MM.1S (cell line): Measurements from ENCODE around the gene BRINP2.

ENCODE experiments used
- DNase-seq: peaks from one replicate; pipeline ENCODE4 v3.0.0-alpha.2; 2015
- H2AFZ ChIP-seq: fragments of 300-600 bp; sonication (generic); 2 replicates; pipeline ENCODE4 v1.6.0; 2016; ENCODE audit warnings: antibody characterized with exemption, low read length
- H3F3A ChIP-seq: fragments of 300-600 bp; sonication (generic); 2 replicates; pipeline ENCODE4 v1.6.1; 2016; ENCODE audit warnings: mild to moderate bottlenecking, antibody characterized with exemption, low read length, moderate library complexity, mixed read lengths; ENCODE audit not compliant: insufficient read depth
- H3K27ac ChIP-seq: fragments of 300-600 bp; sonication (generic); 2 replicates; pipeline ENCODE4 v1.5.1; 2016; ENCODE audit warnings: mild to moderate bottlenecking, low read length
- H3K27me3 ChIP-seq: fragments of 300-600 bp; sonication (generic); replicated peaks from 2 replicates; pipeline ENCODE4 v1.6.0; 2016; ENCODE audit warnings: low read length; ENCODE audit not compliant: insufficient read depth
- H3K36me3 ChIP-seq: fragments of 300-600 bp; sonication (generic); replicated peaks from 2 replicates; pipeline ENCODE4 v1.6.1; 2016; ENCODE audit warnings: mild to moderate bottlenecking, low read length, mixed read lengths; ENCODE audit not compliant: insufficient read depth
- H3K4me1 ChIP-seq: fragments of 300-600 bp; sonication (generic); 2 replicates; pipeline ENCODE4 v1.6.1; 2016; ENCODE audit warnings: low read length, mixed read lengths
- H3K4me2 ChIP-seq: fragments of 300-600 bp; sonication (generic); 2 replicates; pipeline ENCODE4 v1.6.0; 2016; ENCODE audit warnings: low read depth, low read length
- H3K4me3 ChIP-seq: fragments of 300-600 bp; sonication (generic); 2 replicates; pipeline ENCODE4 v1.5.1; 2016; ENCODE audit warnings: low read length, mixed read lengths
- H3K79me2 ChIP-seq: fragments of 300-600 bp; sonication (generic); 2 replicates; pipeline ENCODE4 v1.6.1; 2016; ENCODE audit warnings: mixed run types, low read length, mixed read lengths
- H3K9ac ChIP-seq: fragments of 300-600 bp; sonication (generic); 2 replicates; pipeline ENCODE4 v1.6.1; 2016; ENCODE audit warnings: low read length, mixed read lengths
- H3K9me2 ChIP-seq: fragments of 300-600 bp; sonication (generic); replicated peaks from 2 replicates; pipeline ENCODE4 v1.6.1; 2016; ENCODE audit warnings: mild to moderate bottlenecking, low read length, mixed read lengths; ENCODE audit not compliant: insufficient read depth
- H3K9me3 ChIP-seq: fragments of 300-600 bp; sonication (generic); replicated peaks from 2 replicates; pipeline ENCODE4 v1.6.1; 2016; ENCODE audit warnings: mild to moderate bottlenecking, low read length, mixed read lengths; ENCODE audit not compliant: insufficient read depth
- H4K20me1 ChIP-seq: fragments of 300-600 bp; sonication (generic); 2 replicates; pipeline ENCODE4 v1.6.1; 2016; ENCODE audit warnings: mild to moderate bottlenecking, low read length, moderate library complexity, mixed read lengths; ENCODE audit not compliant: insufficient read depth
- EZH2 ChIP-seq: fragments of 300-600 bp; sonication (generic); optimal IDR thresholded peaks from 2 replicates; pipeline ENCODE3; 2017; ENCODE audit warnings: low read depth, mild to moderate bottlenecking, antibody characterized with exemption, low read length, mixed read lengths
- EZH2phosphoT487 ChIP-seq: fragments of 300-600 bp; sonication (generic); IDR thresholded peaks from 2 replicates; pipeline ENCODE4 v1.6.1; 2018; ENCODE audit warnings: antibody characterized with exemption, low read length
- TF ChIP-seq, protein P1 (sequence below): fragments of 300-600 bp; sonication (generic); IDR thresholded peaks from 2 replicates; pipeline ENCODE4 v1.5.1; 2016; ENCODE audit warnings: antibody characterized with exemption, low read length, mixed read lengths

Gene BRINP2

DNA sequence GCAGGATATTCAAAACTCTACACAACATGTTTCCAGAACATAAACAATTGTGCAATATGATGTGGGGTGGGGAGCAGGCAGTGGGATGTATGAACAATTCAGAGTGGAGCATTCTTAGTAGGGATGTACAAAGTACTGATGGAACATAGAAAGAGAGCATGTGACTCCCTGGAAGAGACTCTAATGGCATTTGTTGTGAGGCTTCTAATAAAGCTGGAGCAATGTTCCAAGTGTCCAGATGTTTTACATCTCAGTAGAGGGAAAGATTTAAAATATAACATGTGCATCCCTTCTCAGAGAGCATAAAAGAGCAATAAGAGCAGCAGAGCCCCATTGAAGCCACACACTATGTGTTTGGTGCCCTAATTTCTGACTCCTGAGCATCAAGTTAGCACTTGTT, 116.5 kb downstream of the BRINP2 start:
- Histone ChIP-seq H3K4me3 (no peak overlapping the region), H3K27me3 (no peaks in the 10 kb centered on the region), H2AFZ (no peak overlapping the region), H3K4me1 (no peaks in the 10 kb centered on the region), H3K4me2 (no peak overlapping the region), H3K9me2 (no peaks in the 10 kb centered on the region), H3K36me3 (no peaks in the 10 kb centered on the region), H3K9ac (no peak overlapping the region), H4K20me1 (no peaks in the 10 kb centered on the region), H3F3A (no peaks in the 10 kb centered on the region), H3K9me3 (no peaks in the 10 kb centered on the region), H3K79me2 (no peaks in the 10 kb centered on the region), H3K27ac (no peak overlapping the region)
- no peak for TF ChIP-seq EZH2phosphoT487
- TF ChIP-seq, protein P1, sequence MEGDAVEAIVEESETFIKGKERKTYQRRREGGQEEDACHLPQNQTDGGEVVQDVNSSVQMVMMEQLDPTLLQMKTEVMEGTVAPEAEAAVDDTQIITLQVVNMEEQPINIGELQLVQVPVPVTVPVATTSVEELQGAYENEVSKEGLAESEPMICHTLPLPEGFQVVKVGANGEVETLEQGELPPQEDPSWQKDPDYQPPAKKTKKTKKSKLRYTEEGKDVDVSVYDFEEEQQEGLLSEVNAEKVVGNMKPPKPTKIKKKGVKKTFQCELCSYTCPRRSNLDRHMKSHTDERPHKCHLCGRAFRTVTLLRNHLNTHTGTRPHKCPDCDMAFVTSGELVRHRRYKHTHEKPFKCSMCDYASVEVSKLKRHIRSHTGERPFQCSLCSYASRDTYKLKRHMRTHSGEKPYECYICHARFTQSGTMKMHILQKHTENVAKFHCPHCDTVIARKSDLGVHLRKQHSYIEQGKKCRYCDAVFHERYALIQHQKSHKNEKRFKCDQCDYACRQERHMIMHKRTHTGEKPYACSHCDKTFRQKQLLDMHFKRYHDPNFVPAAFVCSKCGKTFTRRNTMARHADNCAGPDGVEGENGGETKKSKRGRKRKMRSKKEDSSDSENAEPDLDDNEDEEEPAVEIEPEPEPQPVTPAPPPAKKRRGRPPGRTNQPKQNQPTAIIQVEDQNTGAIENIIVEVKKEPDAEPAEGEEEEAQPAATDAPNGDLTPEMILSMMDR, result no peak
- DNase-seq, result no peak

DNA sequence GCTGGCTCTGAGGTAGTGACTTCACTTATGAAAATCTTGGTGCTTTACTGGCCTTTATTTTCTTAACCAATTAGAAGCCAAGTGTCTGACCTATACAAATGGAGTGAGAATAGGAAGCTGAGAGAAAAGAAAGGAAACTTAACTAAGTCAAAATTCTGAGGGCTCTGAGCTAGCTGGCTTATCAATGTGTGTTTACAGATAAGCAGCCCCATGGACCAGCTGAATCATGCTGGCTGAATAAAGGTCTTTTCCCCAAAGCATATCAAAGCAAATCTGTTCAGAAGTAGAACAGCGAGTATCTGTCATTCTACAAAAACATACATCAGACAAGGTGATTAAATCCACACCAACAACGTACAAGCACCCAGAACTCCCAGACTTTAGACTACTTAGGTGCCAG, 117.2 kb downstream of the BRINP2 start:
- H3K27me3 ChIP-seq, result no peaks in the 10 kb centered on the region
- H3K4me1 ChIP-seq, result no peaks in the 10 kb centered on the region
- no peaks in the 10 kb centered on the region for H3K36me3 ChIP-seq
- H3K9ac ChIP-seq, result no peak overlapping the region
- TF ChIP-seq EZH2, result no peak
- no peaks in the 10 kb centered on the region for H3K9me2 ChIP-seq
- no peak overlapping the region for H2AFZ ChIP-seq
- H3K9me3 ChIP-seq, result no peaks in the 10 kb centered on the region
- no peaks in the 10 kb centered on the region for H3F3A ChIP-seq
- no peak overlapping the region for H3K27ac ChIP-seq
- no peaks in the 10 kb centered on the region for H4K20me1 ChIP-seq
- no peak overlapping the region for H3K4me2 ChIP-seq
- no peak overlapping the region for H3K4me3 ChIP-seq
- no peak for DNase-seq
- H3K79me2 ChIP-seq, result no peaks in the 10 kb centered on the region

DNA sequence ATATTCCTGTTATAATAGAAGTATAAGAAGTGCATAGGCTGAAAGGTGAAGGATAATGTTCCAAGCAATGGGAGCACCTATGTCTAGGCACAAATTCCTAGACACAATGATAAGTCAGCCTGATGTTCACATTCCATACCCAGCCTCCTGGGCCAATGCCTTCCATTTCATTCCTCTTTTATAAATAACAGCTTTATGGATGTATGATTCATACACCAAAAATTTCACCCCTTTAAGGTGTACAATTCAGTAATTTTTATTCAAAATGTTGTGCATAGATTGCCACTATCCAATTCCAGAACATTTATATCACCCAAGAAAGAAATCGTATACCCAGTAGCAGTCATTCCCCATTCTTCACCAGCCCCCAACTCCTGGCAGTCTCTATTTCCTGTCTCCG, 118.8 kb downstream of the BRINP2 start:
- Histone ChIP-seq H3K4me2 (no peak overlapping the region), H4K20me1 (no peaks in the 10 kb centered on the region), H3F3A (no peaks in the 10 kb centered on the region), H3K4me3 (no peak overlapping the region), H3K27me3 (no peaks in the 10 kb centered on the region), H3K9ac (no peak overlapping the region), H2AFZ (no peak overlapping the region), H3K79me2 (no peaks in the 10 kb centered on the region), H3K27ac (no peak overlapping the region), H3K4me1 (no peaks in the 10 kb centered on the region), H3K9me2 (no peaks in the 10 kb centered on the region), H3K36me3 (no peaks in the 10 kb centered on the region), H3K9me3 (no peaks in the 10 kb centered on the region)
- DNase-seq, result no peak
- no peak for TF ChIP-seq EZH2
- TF ChIP-seq, protein P1, result no peak
- TF ChIP-seq EZH2phosphoT487, result no peak

DNA sequence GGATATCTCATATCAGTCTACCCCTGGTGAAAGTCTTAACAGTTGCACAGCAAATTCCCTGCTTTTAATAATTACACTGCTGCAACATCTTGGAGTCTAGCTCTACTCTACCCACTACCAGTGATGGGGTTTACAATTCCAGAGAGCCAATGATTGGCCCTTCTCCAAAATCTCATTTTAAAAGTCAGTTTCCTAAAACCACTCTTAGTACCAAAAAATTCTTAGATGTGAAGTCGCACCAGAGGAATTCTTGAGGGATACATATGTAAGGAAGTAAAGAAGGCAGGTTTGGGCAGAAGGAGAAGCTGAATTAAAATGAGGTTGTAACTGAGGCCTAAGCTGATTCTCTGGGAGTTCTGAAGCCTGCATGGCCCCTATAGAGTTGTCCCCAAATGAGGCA, 129.7 kb downstream of the BRINP2 start:
- Histone ChIP-seq H3F3A (no peaks in the 10 kb centered on the region), H3K4me1 (no peaks in the 10 kb centered on the region), H3K4me2 (no peak overlapping the region), H3K4me3 (no peak overlapping the region), H3K9me3 (no peaks in the 10 kb centered on the region), H2AFZ (no peak overlapping the region), H3K9me2 (no peaks in the 10 kb centered on the region), H3K36me3 (no peaks in the 10 kb centered on the region), H4K20me1 (no peaks in the 10 kb centered on the region), H3K9ac (no peak overlapping the region), H3K27me3 (no peaks in the 10 kb centered on the region), H3K79me2 (no peaks in the 10 kb centered on the region), H3K27ac (no peak overlapping the region)
- no peak for DNase-seq
- no peak for TF ChIP-seq EZH2
